Activated naive CD4-positive, alpha-beta T cell treated with anti-CD3 and anti-CD28 coated beads, Interleukin-2, amount 50 U/mL, for 24 hours (primary cell): ENCODE results near the gene ABHD15.
A peak's percentile ranks its signal among the peaks of the same experiment; 100 is the strongest.

Source experiments
- H3K27ac Mint-ChIP-seq: one replicate; pipeline ENCODE4 v1.8.0; 2021; ENCODE audit warnings: mild to moderate bottlenecking, mixed read lengths
- H3K27me3 Mint-ChIP-seq: one replicate; pipeline ENCODE4 v1.8.0; 2021; ENCODE audit warnings: mixed read lengths
- H3K36me3 Mint-ChIP-seq: one replicate; pipeline ENCODE4 v1.8.0; 2021; ENCODE audit warnings: mixed read lengths
- H3K4me1 Mint-ChIP-seq: one replicate; pipeline ENCODE4 v1.8.0; 2021; ENCODE audit warnings: mixed read lengths
- H3K4me3 Mint-ChIP-seq: one replicate; pipeline ENCODE4 v1.8.0; 2021; ENCODE audit warnings: mild to moderate bottlenecking, mixed read lengths
- H3K9me3 Mint-ChIP-seq: one replicate; pipeline ENCODE4 v1.8.0; 2021; ENCODE audit warnings: mixed read lengths

Gene ABHD15

DNA sequence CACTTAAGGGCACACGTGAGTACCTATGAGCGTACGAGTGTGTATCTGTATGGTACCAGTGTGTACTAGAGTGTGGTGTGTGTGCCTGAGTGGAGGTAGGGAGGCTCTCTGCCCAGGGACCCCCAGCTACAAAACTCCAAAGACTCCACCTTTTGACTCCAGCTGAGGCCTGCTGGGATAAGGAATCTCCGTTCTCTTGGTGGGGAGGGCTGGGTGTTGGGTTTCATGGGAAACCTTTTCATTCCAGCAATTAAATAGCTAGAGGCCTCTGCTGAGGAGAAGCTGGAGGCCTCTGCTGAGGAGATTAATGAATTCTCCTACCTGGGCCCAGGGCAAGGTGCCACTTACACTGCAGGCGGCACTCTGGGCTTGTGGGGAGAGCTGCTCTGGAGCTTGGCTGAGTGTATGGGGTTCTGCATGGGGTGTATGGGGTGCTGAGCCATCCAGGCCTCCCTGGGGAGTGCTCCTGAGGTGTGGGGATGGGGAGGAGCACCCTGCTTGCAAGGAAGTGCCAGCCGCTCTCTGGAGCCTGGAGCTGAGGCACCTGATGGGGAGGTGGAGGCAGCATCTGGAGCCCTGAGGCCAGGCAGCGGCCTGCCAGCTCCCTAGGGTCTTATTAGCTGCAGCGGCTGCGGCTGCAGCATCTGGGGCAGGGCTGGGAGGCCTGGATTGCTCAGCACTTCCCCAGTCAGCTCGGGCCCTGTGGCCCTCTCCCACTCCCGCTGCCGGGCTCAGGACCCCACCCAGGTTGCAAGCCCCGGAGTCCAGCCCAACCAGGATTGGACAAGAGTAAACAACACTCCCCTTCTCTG lies 30.7 kb upstream of the ABHD15 start:
- no peaks in the 10 kb centered on the region for H3K27me3 Mint-ChIP-seq
- H3K27ac Mint-ChIP-seq, result peak overlapping the region; percentile 35
- H3K4me1 Mint-ChIP-seq, result peaks cover 11% of the 10 kb centered on the region
- no peaks in the 10 kb centered on the region for H3K36me3 Mint-ChIP-seq
- no peak overlapping the region for H3K4me3 Mint-ChIP-seq
- no peaks in the 10 kb centered on the region for H3K9me3 Mint-ChIP-seq

DNA sequence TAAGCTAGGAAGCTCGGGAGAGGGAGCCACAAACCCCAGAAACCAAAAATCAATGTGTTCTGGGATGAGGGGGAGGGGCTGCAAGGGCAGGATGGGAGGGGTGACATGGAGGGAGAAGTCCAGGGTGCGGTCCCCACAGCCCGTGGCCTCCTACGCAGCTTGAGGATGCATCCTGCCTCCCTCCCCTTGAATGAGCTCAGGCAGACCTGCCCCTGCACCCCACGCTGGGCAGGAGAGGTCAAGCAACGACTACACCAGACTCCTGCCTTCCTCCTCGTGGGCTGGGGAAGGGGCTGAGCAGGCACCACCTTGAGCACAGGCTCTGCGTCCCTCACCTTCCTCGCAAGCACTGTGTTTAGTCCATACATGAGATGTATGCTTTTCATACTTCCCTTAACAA lies 30.0 kb upstream of the ABHD15 start:
- no peaks in the 10 kb centered on the region for H3K27me3 Mint-ChIP-seq
- peaks cover 19% of the 10 kb centered on the region for H3K4me1 Mint-ChIP-seq
- H3K9me3 Mint-ChIP-seq, result no peaks in the 10 kb centered on the region
- no peak overlapping the region for H3K4me3 Mint-ChIP-seq
- H3K27ac Mint-ChIP-seq, result no peak overlapping the region
- H3K36me3 Mint-ChIP-seq, result no peaks in the 10 kb centered on the region

DNA sequence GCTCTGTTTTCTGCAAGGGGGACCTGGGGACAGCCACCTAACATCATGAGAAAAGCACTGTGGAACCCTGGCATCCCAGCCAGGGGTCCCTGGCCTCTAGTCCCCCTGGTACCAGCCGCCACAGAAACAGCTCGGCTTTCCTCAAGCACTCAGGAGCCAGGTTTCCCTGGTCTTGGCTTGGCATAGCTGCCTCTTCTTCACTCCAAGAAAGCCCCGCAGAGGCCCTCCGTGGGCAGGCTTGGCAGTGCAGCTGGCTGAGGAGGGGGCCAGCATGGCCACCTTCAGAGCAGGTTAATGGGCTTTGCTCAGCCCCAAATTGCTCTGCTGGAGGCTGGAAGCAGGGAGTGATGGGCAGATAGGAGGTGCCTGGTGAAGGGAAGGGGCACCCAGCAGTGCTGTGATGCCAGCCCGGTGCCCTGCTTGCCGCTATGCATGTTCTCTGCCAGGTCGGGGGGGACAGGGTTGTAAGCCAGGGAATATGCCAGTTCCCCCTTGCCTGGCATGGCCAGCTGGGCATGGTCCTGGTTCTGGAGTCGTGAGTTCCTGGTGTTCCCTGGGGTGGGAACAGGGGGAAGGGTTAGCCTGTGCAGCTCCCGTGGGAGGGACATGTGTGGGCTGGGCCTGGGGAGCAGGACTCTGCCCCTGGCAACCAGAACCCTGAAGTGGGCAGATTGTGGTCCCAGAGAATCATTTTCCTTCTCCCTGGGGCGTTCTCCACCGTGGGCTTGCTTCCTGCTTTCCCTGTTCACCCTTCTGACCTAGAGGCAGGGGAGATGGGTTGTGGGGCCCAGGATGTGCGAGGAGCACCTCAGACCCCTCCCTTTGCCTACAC lies 29.3 kb upstream of the ABHD15 start:
- Mint-ChIP-seq H3K9me3 (no peaks in the 10 kb centered on the region), H3K36me3 (no peaks in the 10 kb centered on the region), H3K4me3 (no peak overlapping the region), H3K27ac (no peak overlapping the region), H3K27me3 (no peaks in the 10 kb centered on the region), H3K4me1 (peaks cover 25% of the 10 kb centered on the region)

DNA sequence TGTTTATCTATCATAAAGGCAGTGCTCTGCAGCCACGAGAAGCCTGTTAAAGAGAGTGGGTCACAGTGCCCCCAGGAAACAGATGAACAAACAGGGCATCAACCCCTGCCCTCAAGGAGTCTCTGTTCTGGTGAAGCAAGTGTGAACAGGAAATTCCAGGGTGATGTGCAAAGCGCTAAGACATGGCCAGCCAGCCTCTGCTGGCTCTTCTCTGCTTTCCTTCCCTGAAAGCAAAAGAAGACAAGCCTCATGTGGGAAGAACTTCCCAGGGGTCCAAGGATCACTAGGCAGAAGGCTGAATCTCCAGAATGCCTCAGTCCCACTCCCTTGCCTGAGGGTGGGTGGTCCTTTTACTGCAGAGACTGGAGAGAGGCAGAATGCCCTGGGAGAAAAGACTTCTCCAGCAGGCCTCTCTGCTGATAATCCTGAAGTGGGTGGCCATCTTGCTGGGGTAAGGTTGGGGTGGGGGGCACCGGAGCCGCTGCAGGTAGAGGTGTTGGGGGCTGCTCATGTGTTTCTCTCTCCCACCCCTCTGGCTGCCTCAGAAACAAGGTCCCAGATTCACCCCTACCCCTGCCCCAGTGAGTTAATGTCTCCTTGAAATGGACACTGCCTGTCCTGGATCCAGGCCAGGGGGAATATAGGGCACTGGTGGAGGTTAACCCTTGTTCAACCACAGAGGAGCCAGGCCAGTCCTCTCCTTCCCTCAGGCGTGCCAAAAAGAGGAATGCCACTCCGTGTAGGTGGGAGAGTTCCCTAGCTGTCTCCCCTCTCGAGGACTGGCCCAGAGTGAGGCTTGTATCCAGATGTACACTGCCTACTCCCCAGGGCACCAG lies 28.5 kb upstream of the ABHD15 start:
- Mint-ChIP-seq H3K4me3 (peak overlapping the region; percentile 79), H3K4me1 (peaks cover 34% of the 10 kb centered on the region), H3K27ac (no peak overlapping the region), H3K36me3 (no peaks in the 10 kb centered on the region), H3K9me3 (no peaks in the 10 kb centered on the region), H3K27me3 (no peaks in the 10 kb centered on the region)

DNA sequence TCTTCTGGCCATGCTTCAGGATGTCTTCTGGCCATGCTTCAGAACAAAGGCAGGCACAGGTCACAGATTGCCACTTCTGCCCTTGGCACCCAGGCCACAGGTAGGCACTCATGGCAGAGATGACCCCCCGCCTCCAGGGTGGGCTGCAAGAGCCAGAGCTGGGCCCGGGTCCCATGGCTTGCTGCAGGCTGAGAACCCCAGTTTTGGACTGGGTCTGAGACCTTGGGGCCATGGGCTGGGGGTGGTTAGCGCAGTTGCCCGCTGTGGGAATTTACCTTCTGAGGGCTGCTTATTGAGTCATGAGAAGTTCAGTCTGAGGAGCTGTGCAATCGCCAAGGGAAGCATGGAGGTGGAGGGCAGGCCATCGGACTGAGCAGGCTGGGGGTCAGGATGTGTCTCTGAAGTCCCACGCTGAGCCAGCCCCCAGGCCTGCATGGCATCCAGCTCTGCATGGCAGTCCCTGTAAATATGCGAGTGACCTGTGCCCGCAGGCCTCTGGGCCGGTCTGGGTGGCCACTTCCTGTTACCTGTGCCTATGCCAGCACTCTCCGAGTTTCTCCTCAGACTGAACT lies 27.8 kb upstream of the ABHD15 start:
- no peak overlapping the region for H3K27ac Mint-ChIP-seq
- H3K36me3 Mint-ChIP-seq, result no peaks in the 10 kb centered on the region
- H3K27me3 Mint-ChIP-seq, result no peaks in the 10 kb centered on the region
- H3K4me1 Mint-ChIP-seq, result peaks cover 39% of the 10 kb centered on the region
- no peaks in the 10 kb centered on the region for H3K9me3 Mint-ChIP-seq
- peak overlapping the region; percentile 79 for H3K4me3 Mint-ChIP-seq

DNA sequence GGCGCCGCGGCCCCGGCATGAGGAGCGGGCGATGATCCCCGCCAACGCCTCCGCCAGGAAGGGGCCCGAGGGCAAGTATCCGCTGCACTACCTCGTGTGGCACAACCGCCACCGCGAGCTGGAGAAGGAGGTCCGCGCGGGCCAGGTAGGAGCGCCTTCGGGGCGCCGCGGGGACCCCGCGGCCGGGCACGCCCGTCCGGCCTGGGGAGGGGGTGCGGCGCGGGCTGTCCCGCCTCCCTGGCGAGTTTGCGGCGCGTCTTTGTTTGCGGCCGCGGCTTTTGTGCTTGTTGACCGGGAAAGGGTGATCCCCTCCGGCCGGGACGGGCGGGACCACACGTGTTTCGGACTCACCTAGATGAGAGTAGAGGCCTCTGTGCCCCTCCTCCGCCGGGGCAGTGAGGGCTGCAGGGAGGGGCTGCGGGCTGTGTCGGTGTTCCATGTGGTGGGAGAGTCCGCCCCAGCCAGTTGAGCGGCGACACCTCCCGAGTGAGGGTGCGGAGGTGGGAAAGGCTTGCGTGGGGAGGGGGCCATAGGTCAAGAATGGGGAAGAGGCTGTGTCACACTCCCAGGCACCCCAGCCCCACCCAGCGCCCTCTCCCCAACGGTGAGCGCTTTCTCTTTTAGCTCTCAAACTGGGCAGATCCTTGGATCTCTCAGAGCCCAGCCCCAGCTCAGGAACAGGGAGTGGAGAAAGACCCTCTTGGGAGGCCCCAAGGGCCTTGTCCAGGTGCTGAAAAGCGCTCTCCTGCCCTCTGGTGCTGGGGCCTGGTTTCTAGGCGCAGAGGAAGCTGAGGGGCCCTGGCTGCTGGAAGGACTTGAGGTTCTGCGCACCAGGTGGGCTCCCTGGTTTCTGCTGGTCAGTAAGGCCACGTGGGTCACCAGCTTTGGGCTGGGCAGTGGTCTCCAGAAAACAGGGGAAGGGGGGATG lies 27.0 kb upstream of the ABHD15 start:
- peaks cover 39% of the 10 kb centered on the region for H3K4me1 Mint-ChIP-seq
- peak overlapping the region; percentile 79 for H3K4me3 Mint-ChIP-seq
- no peaks in the 10 kb centered on the region for H3K36me3 Mint-ChIP-seq
- H3K9me3 Mint-ChIP-seq, result no peaks in the 10 kb centered on the region
- no peak overlapping the region for H3K27ac Mint-ChIP-seq
- H3K27me3 Mint-ChIP-seq, result no peaks in the 10 kb centered on the region

DNA sequence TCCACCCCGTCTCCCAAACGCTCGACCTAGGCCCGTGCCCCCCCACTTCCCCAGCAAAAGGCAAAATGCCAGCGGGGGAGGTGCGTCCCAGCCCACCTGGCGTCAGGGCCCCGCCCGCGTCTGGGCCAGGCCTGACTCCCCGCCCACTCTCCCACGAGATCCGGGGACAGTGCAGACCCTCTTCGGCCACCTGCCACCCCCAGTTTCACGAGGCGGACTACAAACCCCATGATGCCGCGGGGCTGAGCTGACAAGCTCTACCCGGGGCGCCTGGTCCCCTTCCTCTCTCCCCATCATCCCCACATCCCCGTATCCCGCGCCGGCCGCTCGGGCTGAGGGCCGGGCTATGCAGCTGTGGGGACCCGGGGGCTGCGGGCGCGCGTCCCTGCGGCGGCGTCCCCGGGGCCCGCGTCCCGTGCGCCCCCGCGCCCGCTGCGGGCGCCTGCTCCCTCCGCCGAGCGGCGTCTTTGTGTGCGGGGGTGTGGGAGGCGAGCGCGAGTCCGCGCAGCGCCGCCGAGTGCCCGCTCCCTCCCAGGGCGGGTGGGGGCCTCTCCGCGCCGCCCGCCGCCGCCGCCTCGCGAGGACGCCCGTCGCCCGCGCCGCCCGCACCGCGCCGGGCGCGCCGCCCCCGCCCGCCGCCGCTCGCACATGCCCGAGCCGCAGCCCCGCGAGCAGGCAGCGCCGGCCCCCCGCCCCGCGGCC lies 26.2 kb upstream of the ABHD15 start, which contains the start of gene ANKRD13B:
TSS of gene ANKRD13B (plus strand) at position 283 of the 702 bp plus-strand sequence. CDS start 490 bp downstream, outside the sequence.
- peak within 1 kb of the TSS; percentile 41 for H3K27ac Mint-ChIP-seq
- peak within 1 kb of the TSS; percentile 80 for H3K4me3 Mint-ChIP-seq
- no peaks in the 10 kb centered on the region for H3K9me3 Mint-ChIP-seq
- H3K4me1 Mint-ChIP-seq, result peaks cover 42% of the 10 kb centered on the region
- H3K36me3 Mint-ChIP-seq, result no peaks in the 10 kb centered on the region
- H3K27me3 Mint-ChIP-seq, result no peaks in the 10 kb centered on the region

DNA sequence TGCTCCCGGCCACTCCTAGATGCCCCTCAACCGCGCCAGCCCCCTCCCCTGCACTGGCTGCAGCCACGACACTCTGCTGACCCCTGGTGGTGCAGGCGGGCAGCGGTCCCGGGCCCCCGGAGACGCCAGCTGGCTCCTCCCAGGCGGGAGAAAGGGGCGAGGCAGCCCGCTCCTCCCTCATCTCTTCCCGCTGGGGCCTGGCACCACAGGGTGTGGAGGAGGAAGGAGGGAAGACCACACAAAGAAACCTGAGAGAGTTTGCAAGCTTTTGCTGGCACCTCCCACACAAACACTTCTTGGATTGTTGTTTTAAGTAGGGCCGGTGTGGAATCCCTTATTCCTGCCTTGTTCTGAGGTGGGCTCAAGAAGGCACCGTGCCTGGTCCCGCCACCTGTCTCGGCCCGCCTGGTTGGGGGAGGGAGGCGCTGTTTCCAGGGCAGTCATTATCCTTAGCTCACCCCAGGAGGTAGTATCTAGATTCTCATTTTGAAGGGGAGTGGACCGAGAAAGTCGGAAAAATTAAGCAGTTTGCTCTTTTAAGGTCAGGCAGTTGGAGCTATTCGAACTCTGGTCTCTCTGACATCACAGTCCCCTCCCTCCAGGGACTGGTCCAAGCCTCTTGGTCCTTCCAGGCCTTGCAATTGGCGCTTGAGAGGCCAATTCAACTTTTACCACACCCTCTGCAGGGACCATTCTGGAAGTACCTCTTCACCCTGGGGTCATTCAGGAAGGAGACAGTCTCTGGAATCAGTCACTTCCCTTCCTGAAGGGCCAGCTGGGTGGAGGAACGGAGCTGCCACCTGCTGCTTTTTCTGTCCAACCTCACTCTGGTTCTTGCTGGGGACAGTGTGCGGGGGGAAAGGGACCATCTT lies 25.1 kb upstream of the ABHD15 start:
- peak overlapping the region; percentile 41 for H3K27ac Mint-ChIP-seq
- peaks cover 53% of the 10 kb centered on the region for H3K4me1 Mint-ChIP-seq
- H3K36me3 Mint-ChIP-seq, result no peaks in the 10 kb centered on the region
- H3K4me3 Mint-ChIP-seq, result peak overlapping the region; percentile 80
- no peaks in the 10 kb centered on the region for H3K27me3 Mint-ChIP-seq
- H3K9me3 Mint-ChIP-seq, result no peaks in the 10 kb centered on the region

DNA sequence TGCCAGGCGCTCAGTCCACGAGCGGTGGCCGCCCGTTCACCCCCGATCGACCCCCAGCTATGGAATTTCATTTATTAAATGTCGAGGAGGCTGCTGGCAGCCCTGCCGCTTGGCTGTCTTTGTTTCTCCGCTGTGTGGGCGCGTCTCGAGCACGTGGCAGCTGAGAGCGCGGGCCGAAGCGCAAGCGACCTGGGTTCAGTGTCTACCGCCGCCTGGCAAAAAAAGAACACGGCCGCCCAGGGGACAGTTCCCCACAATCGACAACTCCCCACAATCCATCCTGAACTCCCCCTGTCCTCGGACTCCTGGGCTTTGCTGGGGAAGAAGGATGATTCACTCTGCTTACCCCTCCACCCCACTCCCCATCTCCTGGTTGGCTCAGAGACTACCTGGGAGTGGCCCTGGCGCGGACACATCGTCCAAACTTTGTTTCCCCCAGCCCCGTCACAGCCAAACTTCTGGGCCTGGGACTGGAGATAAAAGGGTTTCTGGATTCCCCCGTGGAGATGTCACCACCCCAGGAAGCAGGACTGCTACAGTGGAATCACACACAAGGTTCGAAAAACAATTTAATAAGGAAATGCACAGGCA lies 24.4 kb upstream of the ABHD15 start:
- Mint-ChIP-seq H3K27me3 (no peaks in the 10 kb centered on the region), H3K9me3 (no peaks in the 10 kb centered on the region), H3K27ac (peak overlapping the region; percentile 35), H3K4me1 (peaks cover 60% of the 10 kb centered on the region), H3K36me3 (no peaks in the 10 kb centered on the region), H3K4me3 (peak overlapping the region; percentile 80)

DNA sequence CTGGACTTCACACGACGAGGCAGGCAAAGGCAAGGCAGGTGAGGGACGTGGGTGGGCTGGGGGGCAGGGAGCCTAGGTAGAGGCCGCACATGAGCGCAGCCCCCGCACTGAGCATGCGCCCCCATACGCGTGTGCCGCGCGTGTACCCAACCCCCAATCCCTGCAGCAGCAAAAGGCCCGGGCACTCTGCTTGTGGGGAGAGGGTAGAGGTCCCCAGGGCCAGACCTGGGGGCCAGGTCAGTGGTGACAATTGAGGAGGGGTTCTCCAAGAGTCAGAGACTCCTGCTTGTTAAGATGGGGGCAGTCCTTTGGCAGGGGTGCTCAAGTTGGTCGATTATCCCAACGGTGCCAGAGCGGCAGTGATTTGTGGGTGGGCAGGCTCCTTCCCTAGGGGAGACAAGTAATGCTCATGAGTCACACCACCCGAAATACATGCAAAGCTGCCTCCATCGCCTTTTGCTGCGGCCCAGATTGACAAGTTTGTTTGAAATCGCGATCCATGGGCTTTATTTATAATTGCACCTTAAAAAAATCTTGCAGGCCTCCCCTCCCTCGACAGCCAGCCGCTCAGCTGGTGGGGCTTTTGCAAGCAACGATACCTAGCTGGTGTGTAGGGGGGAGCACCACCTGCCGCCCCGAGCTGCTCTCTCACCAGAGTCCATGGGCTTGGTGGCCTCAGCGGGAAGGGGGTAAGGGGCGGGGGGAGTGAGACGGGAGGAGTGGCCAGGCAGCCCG lies 23.7 kb upstream of the ABHD15 start:
- H3K27me3 Mint-ChIP-seq, result no peaks in the 10 kb centered on the region
- H3K36me3 Mint-ChIP-seq, result no peaks in the 10 kb centered on the region
- H3K4me1 Mint-ChIP-seq, result peaks cover 65% of the 10 kb centered on the region
- H3K27ac Mint-ChIP-seq, result peak overlapping the region; percentile 35
- no peaks in the 10 kb centered on the region for H3K9me3 Mint-ChIP-seq
- peak overlapping the region; percentile 80 for H3K4me3 Mint-ChIP-seq

DNA sequence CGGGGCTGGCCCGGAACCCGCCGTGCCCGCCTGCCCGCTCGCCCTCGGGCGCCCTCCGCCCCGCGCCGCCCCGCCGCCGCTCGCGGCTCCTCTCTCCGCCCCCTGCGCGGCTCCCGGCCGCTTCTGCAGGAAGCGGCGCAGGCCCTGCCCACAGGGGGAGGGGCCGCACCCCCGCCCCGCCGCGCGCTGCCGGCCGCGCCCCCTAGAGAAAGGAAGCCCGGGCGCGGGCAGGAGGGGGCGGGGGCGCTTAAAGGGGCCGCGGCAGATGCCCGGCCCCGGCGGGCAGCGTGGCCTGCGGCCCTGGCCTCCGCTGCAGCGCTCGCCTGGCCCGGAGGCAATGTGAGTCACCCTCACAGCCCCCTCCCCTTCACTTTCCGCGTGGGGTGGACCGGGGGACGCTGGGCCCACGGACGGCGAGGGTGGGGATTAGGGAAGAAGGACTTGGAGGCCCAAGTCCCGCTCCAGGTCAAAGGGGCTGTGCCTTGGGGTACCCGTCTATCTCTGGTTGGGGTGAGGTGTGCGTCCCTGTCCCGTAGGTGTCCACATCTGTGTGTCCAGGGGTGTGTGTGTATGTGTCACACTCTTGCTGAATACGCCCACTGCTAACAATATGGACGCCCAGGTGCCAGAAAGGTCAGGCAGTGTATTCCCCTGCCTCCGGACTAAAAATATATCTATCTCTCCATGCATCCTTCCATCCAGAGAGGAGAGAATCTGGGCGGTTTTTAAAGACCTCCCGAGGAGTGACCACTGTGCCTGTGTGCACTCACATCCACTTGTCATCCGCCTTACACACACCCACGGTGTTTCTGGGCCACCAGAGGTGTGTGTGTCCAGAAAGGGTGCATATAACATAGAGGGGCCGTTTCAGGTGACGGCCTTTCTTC lies 22.9 kb upstream of the ABHD15 start, which contains the start of gene GIT1:
TSS of gene GIT1 (minus strand) at position 125 of the 887 bp plus-strand sequence. CDS start 270 bp downstream, outside the sequence.
- H3K36me3 Mint-ChIP-seq, result no peaks in the 10 kb centered on the region
- H3K4me1 Mint-ChIP-seq, result peaks cover 72% of the 10 kb centered on the region
- H3K9me3 Mint-ChIP-seq, result no peaks in the 10 kb centered on the region
- peak within 1 kb of the TSS; percentile 86 for H3K27ac Mint-ChIP-seq
- no peaks in the 10 kb centered on the region for H3K27me3 Mint-ChIP-seq
- H3K4me3 Mint-ChIP-seq, result peak within 1 kb of the TSS; percentile 96
